Measurements from ENCODE around the gene KAZN. TPM values are rescaled to one million over a fixed set of nuclear protein-coding genes. Genes with fewer than 3 reads are reported as not detected.

The KAZN gene
- polyA plus RNA-seq, 1 donor (not counting 4 experiments of a cell fraction or from before 2014, with no cell fraction given) = 5.9 TPM

DNA sequence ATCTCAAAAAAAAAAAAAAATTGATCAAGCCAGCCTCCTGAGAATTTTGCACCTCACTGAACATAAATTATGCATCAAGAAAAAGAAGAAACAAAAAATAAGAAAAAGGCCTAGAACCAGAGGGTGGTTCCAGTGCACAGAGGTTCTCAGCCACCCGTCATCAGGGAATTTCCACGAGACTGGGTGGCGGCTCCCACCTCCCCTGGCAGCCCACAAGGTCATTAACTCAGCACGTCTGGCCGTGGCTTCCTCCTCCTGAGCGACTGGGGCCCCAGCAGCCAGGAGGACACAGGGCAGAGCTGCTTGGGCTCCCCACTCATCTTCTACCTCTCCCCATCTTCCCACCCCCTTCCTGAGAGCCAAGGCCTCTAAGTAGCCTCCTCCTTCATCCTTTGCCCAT is 539.3 kb downstream of the KAZN start:
- Histone ChIP-seq H3K9me3 (ENCODE audit: control insufficient read depth, low read depth, low read length) (no peaks in the 10 kb centered on the region), H3K4me1 (ENCODE audit: control insufficient read depth, extremely low read depth, insufficient read depth, low read length) (peaks cover 9% of the 10 kb centered on the region), H2AFZ (ENCODE audit: control insufficient read depth, low read length) (no peak overlapping the region), H3K4me3 (ENCODE audit: control insufficient read depth in 2 of 3, extremely low read depth in 1 of 3, insufficient read depth in 2 of 3, low read depth in 1 of 3, low read length in 3 of 3) (no peak overlapping the region), H3K27ac (ENCODE audit: control insufficient read depth, insufficient read depth, low read length) (no peak overlapping the region), H3K27me3 (ENCODE audit: control insufficient read depth, extremely low read depth, insufficient read depth, low read length) (no peaks in the 10 kb centered on the region), H3K36me3 (ENCODE audit: control insufficient read depth in 2 of 2, extremely low read depth in 1 of 2, insufficient read depth in 2 of 2, low read length in 2 of 2) (no peaks in the 10 kb centered on the region), H3K4me2 (ENCODE audit: control insufficient read depth, extremely low read depth, insufficient read depth, low read depth, low read length) (no peak overlapping the region), H4K20me1 (ENCODE audit: control insufficient read depth, extremely low read depth, insufficient read depth, low read length) (no peaks in the 10 kb centered on the region), H3K9me1 (ENCODE audit: control insufficient read depth, extremely low read depth, insufficient read depth, low read length) (peaks cover 2% of the 10 kb centered on the region), H3K79me2 (ENCODE audit: control insufficient read depth, insufficient read depth, low read length) (no peaks in the 10 kb centered on the region), H3K9ac (ENCODE audit: control insufficient read depth, extremely low read depth, insufficient read depth, low read length) (no peak overlapping the region)
- FAIRE-seq = no peak
- no peak for DNase-seq (ENCODE audit: low read depth, low spot score)
- dilution Hi-C loops (cut with MboI; ENCODE audit: extremely low pct_ligation_motif_present, low sequenced_read_pairs) = no loop called here
- no peak for TF ChIP-seq EZH2 (IDR thresholded peaks at IDR 0.05; ENCODE audit: low read length)
- TF ChIP-seq, protein P1, sequence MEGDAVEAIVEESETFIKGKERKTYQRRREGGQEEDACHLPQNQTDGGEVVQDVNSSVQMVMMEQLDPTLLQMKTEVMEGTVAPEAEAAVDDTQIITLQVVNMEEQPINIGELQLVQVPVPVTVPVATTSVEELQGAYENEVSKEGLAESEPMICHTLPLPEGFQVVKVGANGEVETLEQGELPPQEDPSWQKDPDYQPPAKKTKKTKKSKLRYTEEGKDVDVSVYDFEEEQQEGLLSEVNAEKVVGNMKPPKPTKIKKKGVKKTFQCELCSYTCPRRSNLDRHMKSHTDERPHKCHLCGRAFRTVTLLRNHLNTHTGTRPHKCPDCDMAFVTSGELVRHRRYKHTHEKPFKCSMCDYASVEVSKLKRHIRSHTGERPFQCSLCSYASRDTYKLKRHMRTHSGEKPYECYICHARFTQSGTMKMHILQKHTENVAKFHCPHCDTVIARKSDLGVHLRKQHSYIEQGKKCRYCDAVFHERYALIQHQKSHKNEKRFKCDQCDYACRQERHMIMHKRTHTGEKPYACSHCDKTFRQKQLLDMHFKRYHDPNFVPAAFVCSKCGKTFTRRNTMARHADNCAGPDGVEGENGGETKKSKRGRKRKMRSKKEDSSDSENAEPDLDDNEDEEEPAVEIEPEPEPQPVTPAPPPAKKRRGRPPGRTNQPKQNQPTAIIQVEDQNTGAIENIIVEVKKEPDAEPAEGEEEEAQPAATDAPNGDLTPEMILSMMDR (optimal IDR thresholded peaks at IDR 0.05 in 1 of 3, IDR thresholded peaks at IDR 0.05 in 1 of 3, conservative IDR thresholded peaks at IDR 0.05 in 1 of 3; ENCODE audit: extremely low read depth in 1 of 3, insufficient read depth in 2 of 3, low read length in 3 of 3) = no peak

DNA sequence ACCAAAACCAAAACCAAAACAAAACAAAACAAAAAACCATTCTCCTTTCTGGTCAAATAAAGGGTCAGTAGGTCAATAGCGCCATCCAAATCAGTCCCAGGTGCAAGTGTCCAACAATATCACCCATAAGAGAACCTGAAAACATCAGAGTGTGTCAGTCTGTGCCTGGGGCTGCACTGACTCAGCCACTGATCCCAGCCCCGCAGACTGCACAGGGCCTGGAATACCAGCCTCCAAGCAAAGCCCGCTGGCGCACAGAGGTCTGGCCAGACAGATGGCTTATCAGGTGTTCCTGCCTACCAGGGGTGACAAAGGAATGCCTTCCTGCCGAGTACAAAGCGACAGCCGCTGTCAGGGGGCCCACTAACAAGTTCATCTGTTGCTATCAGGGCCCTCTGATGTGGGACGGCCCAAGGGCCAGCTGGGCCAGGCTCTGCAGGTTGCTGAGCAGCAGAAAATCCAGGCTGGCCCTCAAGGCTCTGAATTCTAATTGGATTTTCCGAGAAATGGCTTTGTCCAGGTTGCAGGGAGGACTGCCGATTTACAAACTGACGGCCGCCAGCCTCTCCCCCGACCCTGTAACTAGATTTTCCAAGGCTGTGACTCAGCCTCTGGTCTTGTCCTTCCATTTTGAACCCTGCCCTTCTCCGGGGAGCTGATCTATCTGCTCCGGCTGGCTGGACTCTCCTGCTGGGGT is 541.3 kb downstream of the KAZN start:
- Histone ChIP-seq H3K27me3 (ENCODE audit: control insufficient read depth, extremely low read depth, insufficient read depth, low read length) (no peaks in the 10 kb centered on the region), H3K36me3 (ENCODE audit: control insufficient read depth in 2 of 2, extremely low read depth in 1 of 2, insufficient read depth in 2 of 2, low read length in 2 of 2) (no peaks in the 10 kb centered on the region), H3K79me2 (ENCODE audit: control insufficient read depth, insufficient read depth, low read length) (no peaks in the 10 kb centered on the region), H3K27ac (ENCODE audit: control insufficient read depth, insufficient read depth, low read length) (no peak overlapping the region), H3K9me3 (ENCODE audit: control insufficient read depth, low read depth, low read length) (no peaks in the 10 kb centered on the region), H4K20me1 (ENCODE audit: control insufficient read depth, extremely low read depth, insufficient read depth, low read length) (no peaks in the 10 kb centered on the region), H3K4me1 (ENCODE audit: control insufficient read depth, extremely low read depth, insufficient read depth, low read length) (peaks cover 9% of the 10 kb centered on the region), H3K4me3 (ENCODE audit: control insufficient read depth in 2 of 3, extremely low read depth in 1 of 3, insufficient read depth in 2 of 3, low read depth in 1 of 3, low read length in 3 of 3) (no peak overlapping the region), H3K9ac (ENCODE audit: control insufficient read depth, extremely low read depth, insufficient read depth, low read length) (no peak overlapping the region), H3K4me2 (ENCODE audit: control insufficient read depth, extremely low read depth, insufficient read depth, low read depth, low read length) (no peak overlapping the region), H2AFZ (ENCODE audit: control insufficient read depth, low read length) (no peak overlapping the region), H3K9me1 (ENCODE audit: control insufficient read depth, extremely low read depth, insufficient read depth, low read length) (peaks cover 2% of the 10 kb centered on the region)
- dilution Hi-C loops (cut with MboI; ENCODE audit: extremely low pct_ligation_motif_present, low sequenced_read_pairs) = no loop called here
- no peak for DNase-seq (ENCODE audit: low read depth, low spot score)
- TF ChIP-seq, protein P1 (optimal IDR thresholded peaks at IDR 0.05 in 1 of 3, IDR thresholded peaks at IDR 0.05 in 1 of 3, conservative IDR thresholded peaks at IDR 0.05 in 1 of 3; ENCODE audit: extremely low read depth in 1 of 3, insufficient read depth in 2 of 3, low read length in 3 of 3) = no peak
- TF ChIP-seq EZH2 (IDR thresholded peaks at IDR 0.05; ENCODE audit: low read length) = no peak
- FAIRE-seq = peak; percentile 55
